Stimulated activated CD4-positive, alpha-beta T cell treated with anti-CD3 and anti-CD28 coated beads, Interleukin-4, amount 100 ng/mL, for 1 hour (primary cell): ENCODE results near the gene APOL2.
"Not testable (repeated sequence)": the region's sequence is repeated elsewhere in the genome, so short reads cannot be mapped to it uniquely, and the experiment has no call there.

ENCODE experiments used
- DNase-seq: peaks from one replicate; pipeline ENCODE4 v3.0.0-alpha.2; 2020

APOL2 gene

GRCh38 chr22:36196254-36197064 is 42.9 kb downstream of the APOL2 start:
- no peak for DNase-seq

GRCh38 chr22:36194971-36195370 is 44.4 kb downstream of the APOL2 start:
- peak; percentile 40 for DNase-seq

- DNase-seq: no peak
Observed at GRCh38 chr22:36194385-36194784, 44.9 kb downstream of the APOL2 start.

GRCh38 chr22:36193577-36193976 is 45.8 kb downstream of the APOL2 start:
- DNase-seq: no peak

- no peak for DNase-seq
Observed at GRCh38 chr22:36193171-36193570, 46.2 kb downstream of the APOL2 start.

- no peak for DNase-seq
Observed at GRCh38 chr22:36192542-36192941, 46.8 kb downstream of the APOL2 start.

- DNase-seq: no peak
Observed at GRCh38 chr22:36191106-36191836, 48.1 kb downstream of the APOL2 start.

- DNase-seq: not testable (repeated sequence)
Observed at GRCh38 chr22:36187862-36188261, 51.5 kb downstream of the APOL2 start.

- no peak for DNase-seq
Observed at GRCh38 chr22:36185828-36186624, 53.3 kb downstream of the APOL2 start.

GRCh38 chr22:36184433-36185025 is 54.8 kb downstream of the APOL2 start:
- no peak for DNase-seq

- no peak for DNase-seq
Observed at GRCh38 chr22:36183446-36183845, 55.9 kb downstream of the APOL2 start.

GRCh38 chr22:36182857-36183256 is 56.5 kb downstream of the APOL2 start:
- DNase-seq: no peak

GRCh38 chr22:36182056-36182455 is 57.3 kb downstream of the APOL2 start:
- DNase-seq: no peak

- no peak for DNase-seq
Observed at GRCh38 chr22:36180928-36181327, 58.4 kb downstream of the APOL2 start.

GRCh38 chr22:36180038-36180880 is 59.1 kb downstream of the APOL2 start:
- DNase-seq: peak; percentile 87

- DNase-seq: no peak
Observed at GRCh38 chr22:36177160-36177559, 62.2 kb downstream of the APOL2 start.
